GM18505 (cell line): ENCODE results near the gene LGALS9.
"Not testable (repeated sequence)": the region's sequence is repeated elsewhere in the genome, so short reads cannot be mapped to it uniquely, and the experiment has no call there.

ENCODE experiments used
- ATAC-seq: cut with Tn5 transposase; IDR thresholded peaks from one replicate; pipeline ENCODE4 v1.9.1; 2021; ENCODE audit not compliant: unreplicated experiment
- POLR2A ChIP-seq: IDR thresholded peaks from 4 replicates; pipeline ENCODE4 v1.6.1; 2011; ENCODE audit warnings: borderline replicate concordance; ENCODE audit not compliant: insufficient read depth, insufficient read length; ENCODE audit errors: extremely low read depth

LGALS9 gene

GRCh38 chr17:27644586-27644985 is 13.6 kb downstream of the LGALS9 start:
- TF ChIP-seq POLR2A = no peak
- ATAC-seq = no peak

DNA sequence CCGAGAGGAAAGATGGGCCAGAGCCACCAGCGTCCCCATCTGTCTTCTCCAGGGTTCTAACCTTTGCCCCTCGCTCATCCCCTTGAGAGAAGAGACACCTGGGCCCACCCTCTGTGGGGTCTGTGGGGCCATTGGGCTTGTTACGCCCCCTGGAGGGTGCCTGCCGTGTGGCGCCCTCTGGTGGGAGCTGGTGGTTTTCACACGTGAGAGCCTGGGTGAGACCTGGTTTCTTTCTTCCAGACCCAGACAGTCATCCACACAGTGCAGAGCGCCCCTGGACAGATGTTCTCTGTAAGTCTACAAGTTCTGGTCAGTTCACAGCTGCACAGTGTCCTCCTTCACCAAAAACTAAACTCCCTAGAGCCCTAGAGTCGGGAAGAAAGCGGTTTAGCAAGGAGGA is 14.6 kb downstream of the LGALS9 start:
- ATAC-seq = not testable (repeated sequence)

- TF ChIP-seq POLR2A = no peak
- ATAC-seq = no peak
These were observed 15.2 kb downstream of the LGALS9 start for GRCh38 chr17:27646232-27646631.

DNA sequence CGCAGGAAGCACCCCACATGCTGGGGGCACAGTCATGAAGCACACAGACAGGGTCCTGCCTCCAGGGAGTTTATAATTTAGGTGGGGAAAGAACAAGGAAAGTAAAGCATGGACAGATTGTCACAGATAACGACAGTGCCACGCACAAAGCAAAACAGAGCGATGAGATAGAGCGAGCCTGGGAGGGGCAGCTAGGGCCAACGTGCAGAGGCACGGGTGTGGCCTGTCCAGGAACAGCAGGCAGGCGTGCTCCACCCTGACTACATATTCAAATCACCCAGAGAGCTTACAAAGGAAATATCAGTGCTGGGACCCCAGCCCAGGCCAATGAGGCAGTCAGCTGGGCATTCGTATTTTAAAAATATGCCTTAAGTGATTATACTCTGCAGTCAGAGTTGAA is 16.8 kb downstream of the LGALS9 start:
- TF ChIP-seq POLR2A = no peak

GRCh38 chr17:27649111-27649571 is 18.2 kb downstream of the LGALS9 start:
- ATAC-seq = not testable (repeated sequence)

More for the DNA sequence above, 16.8 kb downstream of the LGALS9 start:
- no peak for ATAC-seq

GRCh38 chr17:27649929-27650328 is 18.9 kb downstream of the LGALS9 start:
- no peak for TF ChIP-seq POLR2A
- ATAC-seq = no peak

DNA sequence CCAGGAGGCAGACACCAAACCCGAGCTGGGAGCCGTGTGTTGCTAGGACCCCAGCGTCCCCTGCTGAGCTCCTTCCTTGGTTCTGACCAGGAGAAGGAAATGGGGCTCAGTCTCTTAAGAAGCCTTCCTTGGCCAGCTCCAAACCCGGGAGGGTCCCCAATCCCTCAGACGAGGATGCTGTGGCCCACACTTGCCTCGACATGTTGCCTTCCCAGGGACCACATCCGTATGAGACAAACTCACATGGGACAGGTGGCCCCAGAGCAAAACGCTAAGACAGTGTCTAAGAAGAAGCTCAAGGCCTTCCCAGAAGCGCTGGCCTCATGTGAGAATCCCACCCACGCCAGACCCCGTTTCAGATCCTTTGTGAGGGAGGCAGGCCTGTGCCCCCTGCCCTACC is 19.8 kb downstream of the LGALS9 start:
- TF ChIP-seq POLR2A = no peak
- ATAC-seq = no peak

- TF ChIP-seq POLR2A = no peak
- no peak for ATAC-seq
These were observed 20.7 kb downstream of the LGALS9 start for GRCh38 chr17:27651411-27652345.

DNA sequence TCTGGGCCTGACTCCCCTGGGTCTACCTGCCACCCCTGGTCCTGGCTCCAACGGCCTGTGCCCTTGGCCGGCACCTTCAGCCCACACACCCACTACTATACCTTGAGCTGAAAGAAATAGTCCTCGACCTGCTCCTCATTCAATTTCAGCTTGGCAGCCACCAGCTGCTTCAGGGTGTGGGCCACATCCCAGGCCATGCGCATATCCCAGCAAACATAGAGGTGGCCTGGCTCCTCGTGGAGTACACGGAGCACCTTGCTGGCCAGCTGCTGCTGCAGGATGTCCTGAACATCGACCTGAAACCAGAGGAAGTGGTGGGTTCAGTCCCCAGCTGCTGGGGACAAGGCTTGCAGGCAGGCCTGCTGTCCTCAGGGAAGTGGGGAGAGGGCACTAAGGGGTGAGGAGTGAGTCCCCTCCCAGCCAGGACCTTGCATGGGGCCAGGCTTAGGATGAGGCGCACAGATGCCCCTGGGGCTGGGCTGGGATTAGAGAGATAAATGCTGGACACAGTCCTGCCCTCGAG is 22.5 kb downstream of the LGALS9 start:
- ATAC-seq = not testable (repeated sequence)

DNA sequence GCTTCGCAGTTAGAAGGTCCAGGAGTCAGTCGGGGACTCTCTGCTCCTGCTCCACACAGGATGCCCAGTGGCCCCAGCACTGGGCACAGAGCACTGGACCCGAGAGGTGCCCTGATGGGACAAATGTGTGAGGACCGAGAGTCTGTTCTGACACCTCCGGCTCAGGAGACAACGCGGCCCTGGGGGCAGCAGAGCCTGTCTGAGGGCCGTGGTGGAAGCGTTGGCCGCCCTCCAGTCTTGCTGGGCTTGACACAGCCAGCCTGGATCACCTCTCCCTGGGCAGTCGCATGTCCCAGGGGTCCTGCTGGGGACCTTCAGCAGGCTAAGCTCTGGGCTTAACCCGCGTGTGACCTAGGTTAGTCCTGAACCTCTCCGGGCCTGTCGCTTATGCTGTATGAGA is 23.1 kb downstream of the LGALS9 start:
- no peak for ATAC-seq

DNA sequence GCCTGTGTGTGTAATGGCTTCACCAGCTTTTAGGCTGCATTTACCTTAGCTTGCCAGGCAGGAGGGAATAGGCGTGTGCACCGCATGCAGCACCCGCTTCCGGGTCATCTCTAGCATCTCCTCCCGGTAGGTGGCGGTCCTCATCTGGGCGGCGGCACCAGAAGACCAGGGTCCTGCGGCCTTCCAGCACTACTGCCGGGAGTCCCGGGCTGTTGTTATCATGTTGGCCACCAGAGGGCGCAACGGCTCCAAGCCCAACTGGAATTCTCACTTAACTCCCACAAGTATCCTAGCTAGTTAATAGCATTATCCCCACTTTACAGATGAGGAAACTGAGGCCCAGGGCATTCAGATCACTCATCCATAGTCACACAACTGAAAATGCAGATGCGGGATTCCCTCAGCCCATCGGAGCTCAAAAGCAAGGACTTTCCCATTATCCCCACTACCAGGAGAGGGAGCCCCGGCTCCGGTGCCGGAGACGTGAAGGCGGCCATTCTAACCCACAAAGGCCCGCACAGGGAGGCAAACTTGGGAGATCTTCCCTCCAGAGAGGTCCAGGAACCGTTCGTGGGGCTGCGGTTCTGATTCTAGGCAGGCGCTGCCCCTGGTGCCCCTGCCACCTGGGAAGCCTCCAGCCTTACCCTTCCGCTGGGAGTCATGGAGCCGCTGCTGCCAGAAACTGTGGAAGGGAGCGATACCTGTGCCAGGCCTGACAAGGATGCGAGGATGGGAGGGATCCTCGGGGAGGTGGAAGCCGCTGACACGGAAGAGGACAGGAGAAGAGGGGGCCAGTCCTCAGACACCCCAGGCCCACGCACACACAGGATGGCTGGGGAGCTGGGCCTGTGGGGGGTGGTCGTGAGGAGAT is 23.9 kb downstream of the LGALS9 start:
- ATAC-seq = peak; percentile 79
- TF ChIP-seq POLR2A = no peak

More for the DNA sequence above, 23.1 kb downstream of the LGALS9 start:
- TF ChIP-seq POLR2A = no peak

GRCh38 chr17:27655525-27656111 is 24.6 kb downstream of the LGALS9 start:
- ATAC-seq = not testable (repeated sequence)

DNA sequence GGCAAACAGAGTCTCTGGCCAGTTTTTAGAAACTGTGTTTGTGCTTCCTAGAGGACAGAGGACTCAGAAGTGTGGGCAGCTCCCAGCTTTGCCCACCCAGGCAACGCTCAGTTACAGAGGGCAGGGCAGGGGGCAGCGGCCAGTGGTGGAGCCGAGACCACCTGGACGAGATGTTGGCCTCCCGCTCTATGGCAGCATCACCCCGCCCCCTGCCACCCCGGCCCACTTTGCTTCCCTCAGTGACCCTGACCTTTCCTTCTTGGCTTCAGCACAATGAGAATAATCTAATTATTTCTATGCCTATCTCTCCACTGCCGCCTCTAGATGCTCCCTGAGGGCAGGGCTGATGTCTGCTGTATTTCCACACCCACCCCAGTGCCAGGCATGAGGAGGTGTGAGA is 25.6 kb downstream of the LGALS9 start:
- not testable (repeated sequence) for ATAC-seq

DNA sequence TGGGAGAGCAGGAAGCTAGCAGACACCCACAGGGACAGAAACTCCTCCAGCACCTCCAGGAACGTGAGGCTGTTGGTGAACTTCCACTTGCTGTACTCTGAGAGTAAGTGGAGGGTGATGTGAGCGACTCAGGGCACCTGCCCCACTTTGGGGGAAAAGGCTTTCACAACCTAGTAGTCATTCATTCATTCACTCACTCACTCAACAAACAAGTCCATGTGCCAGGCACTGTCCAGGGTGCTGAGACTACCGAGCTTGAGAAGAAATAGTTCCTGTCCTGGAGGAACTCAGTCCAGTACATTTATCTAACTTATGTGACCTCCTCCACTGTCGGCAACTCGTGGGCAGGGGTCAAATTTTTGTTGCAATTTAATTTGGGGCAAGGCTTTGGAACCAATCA is 26.6 kb downstream of the LGALS9 start:
- no peak for ATAC-seq
- TF ChIP-seq POLR2A = no peak

GRCh38 chr17:27659683-27660082 is 28.7 kb downstream of the LGALS9 start:
- TF ChIP-seq POLR2A = no peak
- ATAC-seq = no peak
